ENCODE measurements around the gene PLET1.

PLET1 gene

DNA sequence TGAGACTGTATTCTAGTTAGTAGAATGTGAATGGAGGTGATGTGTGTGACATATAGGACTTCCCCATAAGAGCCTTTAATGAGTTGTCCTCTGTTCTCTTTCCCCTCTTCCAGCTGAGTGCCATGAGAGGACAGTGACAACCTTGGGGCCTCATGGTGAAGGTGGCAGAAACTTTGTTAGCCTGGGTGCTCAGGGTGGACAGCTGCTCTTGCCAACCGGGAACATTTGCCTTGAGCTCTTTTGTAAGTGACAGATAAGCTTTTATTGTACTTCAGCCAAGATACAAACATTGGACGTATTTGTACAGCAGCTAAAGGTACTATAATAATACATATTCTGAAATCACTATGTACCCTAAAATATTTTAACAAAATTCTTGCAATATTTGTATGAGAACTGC, 33.0 kb upstream of the PLET1 start:
- POLR2A ChIA-PET: no interaction called here
- H3K9me3 ChIP-seq (ENCODE audit: control insufficient read depth, insufficient read depth, low read depth, low read length): no peaks in the 10 kb centered on the region
- no peaks in the 10 kb centered on the region; the same call in 1 of the 2 replicates for H3K4me1 ChIP-seq (ENCODE audit: control insufficient read depth, insufficient read depth, low read length)
- CTCF ChIA-PET: interaction anchor here (0.7 to 1.5 kb wide), 5 partner anchors 13 to 996 kb away, joined by 3 to 4 read pairs (median 4); no protein-coding TSS in a partner anchor
- H3K27ac ChIP-seq (ENCODE audit: extremely low read depth, low read depth, low read length): no peak overlapping the region
- H3K36me3 ChIP-seq (ENCODE audit: control insufficient read depth in 2 of 2, insufficient read depth in 1 of 2, low read length in 2 of 2): no peaks in the 10 kb centered on the region
- TF ChIP-seq ZNF350 (tag by site-specific recombination; IDR thresholded peaks at IDR 0.05): no peak
- no peak for TF ChIP-seq ZFHX2 (tag by site-specific recombination; conservative IDR thresholded peaks at IDR 0.05)
- no peak for TF ChIP-seq ZNF837 (tag by site-specific recombination; IDR thresholded peaks at IDR 0.05)
- TF ChIP-seq, protein P1, sequence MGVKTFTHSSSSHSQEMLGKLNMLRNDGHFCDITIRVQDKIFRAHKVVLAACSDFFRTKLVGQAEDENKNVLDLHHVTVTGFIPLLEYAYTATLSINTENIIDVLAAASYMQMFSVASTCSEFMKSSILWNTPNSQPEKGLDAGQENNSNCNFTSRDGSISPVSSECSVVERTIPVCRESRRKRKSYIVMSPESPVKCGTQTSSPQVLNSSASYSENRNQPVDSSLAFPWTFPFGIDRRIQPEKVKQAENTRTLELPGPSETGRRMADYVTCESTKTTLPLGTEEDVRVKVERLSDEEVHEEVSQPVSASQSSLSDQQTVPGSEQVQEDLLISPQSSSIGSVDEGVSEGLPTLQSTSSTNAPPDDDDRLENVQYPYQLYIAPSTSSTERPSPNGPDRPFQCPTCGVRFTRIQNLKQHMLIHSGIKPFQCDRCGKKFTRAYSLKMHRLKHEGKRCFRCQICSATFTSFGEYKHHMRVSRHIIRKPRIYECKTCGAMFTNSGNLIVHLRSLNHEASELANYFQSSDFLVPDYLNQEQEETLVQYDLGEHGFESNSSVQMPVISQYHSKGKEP (tag by site-specific recombination; IDR thresholded peaks at IDR 0.05): no peak
- no peak for TF ChIP-seq SCRT2 (tag by site-specific recombination; IDR thresholded peaks at IDR 0.05)
- no peak overlapping the region for H3K4me3 ChIP-seq (ENCODE audit: low read depth, low read length)

- Histone ChIP-seq H3K27ac (ENCODE audit: extremely low read depth, low read depth, low read length) (no peak overlapping the region), H3K4me1 (ENCODE audit: control insufficient read depth, insufficient read depth, low read length) (no peaks in the 10 kb centered on the region; the same call in 1 of the 2 replicates), H3K4me3 (ENCODE audit: low read depth, low read length) (no peak overlapping the region), H3K9me3 (ENCODE audit: control insufficient read depth, insufficient read depth, low read depth, low read length) (no peaks in the 10 kb centered on the region), H3K36me3 (ENCODE audit: control insufficient read depth in 2 of 2, insufficient read depth in 1 of 2, low read length in 2 of 2) (no peaks in the 10 kb centered on the region)
- ChIA-PET POLR2A (no interaction called here), CTCF (interaction anchor here (0.6 to 2.3 kb wide), 4 partner anchors 130 to 997 kb away, joined by 3 to 5 read pairs (median 4); no protein-coding TSS in a partner anchor)
- TF ChIP-seq ZNF626 (tag by site-specific recombination; IDR thresholded peaks at IDR 0.05): no peak
- TF ChIP-seq, protein P2, sequence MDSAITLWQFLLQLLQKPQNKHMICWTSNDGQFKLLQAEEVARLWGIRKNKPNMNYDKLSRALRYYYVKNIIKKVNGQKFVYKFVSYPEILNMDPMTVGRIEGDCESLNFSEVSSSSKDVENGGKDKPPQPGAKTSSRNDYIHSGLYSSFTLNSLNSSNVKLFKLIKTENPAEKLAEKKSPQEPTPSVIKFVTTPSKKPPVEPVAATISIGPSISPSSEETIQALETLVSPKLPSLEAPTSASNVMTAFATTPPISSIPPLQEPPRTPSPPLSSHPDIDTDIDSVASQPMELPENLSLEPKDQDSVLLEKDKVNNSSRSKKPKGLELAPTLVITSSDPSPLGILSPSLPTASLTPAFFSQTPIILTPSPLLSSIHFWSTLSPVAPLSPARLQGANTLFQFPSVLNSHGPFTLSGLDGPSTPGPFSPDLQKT (IDR thresholded peaks at IDR 0.05; ENCODE audit: borderline replicate concordance, low read depth, low read length): no peak
- peak; percentile 75 for TF ChIP-seq ZNF843 (tag by site-specific recombination; IDR thresholded peaks at IDR 0.05)
- 0 out of 2 replicates have a peak, but pooled peaks have one; percentile 21 for TF ChIP-seq ZNF366 (tag by site-specific recombination; conservative IDR thresholded peaks at IDR 0.05)
- TF ChIP-seq ZNF10 (tag by site-specific recombination; IDR thresholded peaks at IDR 0.05): no peak
- TF ChIP-seq FEZF1 (tag by site-specific recombination; IDR thresholded peaks at IDR 0.05): peak; percentile 74
- TF ChIP-seq, protein P3, sequence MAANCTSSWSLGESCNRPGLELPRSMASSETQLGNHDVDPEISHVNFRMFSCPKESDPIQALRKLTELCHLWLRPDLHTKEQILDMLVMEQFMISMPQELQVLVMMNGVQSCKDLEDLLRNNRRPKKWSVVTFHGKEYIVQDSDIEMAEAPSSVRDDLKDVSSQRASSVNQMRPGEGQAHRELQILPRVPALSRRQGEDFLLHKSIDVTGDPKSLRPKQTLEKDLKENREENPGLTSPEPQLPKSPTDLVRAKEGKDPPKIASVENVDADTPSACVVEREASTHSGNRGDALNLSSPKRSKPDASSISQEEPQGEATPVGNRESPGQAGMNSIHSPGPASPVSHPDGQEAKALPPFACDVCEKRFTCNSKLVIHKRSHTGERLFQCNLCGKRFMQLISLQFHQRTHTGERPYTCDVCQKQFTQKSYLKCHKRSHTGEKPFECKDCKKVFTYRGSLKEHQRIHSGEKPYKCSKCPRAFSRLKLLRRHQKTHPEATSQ (tag by site-specific recombination; IDR thresholded peaks at IDR 0.05): no peak
- TF ChIP-seq ZNF404 (tag by site-specific recombination; IDR thresholded peaks at IDR 0.05): no peak
- TF ChIP-seq, protein P4, sequence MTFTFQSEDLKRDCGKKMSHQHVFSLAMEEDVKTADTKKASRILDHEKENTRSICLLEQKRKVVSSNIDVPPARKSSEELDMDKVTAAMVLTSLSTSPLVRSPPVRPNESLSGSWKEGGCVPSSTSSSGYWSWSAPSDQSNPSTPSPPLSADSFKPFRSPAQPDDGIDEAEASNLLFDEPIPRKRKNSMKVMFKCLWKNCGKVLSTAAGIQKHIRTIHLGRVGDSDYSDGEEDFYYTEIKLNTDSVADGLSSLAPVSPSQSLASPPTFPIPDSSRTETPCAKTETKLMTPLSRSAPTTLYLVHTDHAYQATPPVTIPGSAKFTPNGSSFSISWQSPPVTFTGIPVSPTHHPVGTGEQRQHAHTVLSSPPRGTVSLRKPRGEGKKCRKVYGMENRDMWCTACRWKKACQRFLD (tag by site-specific recombination; IDR thresholded peaks at IDR 0.05): no peak
- TF ChIP-seq MEIS1 (CRISPR knock-in tag; IDR thresholded peaks at IDR 0.05; ENCODE audit: borderline replicate concordance): no peak
- peak; percentile 64; the same call in 1 of the 2 replicates for TF ChIP-seq SP7 (tag by site-specific recombination; IDR thresholded peaks at IDR 0.05)
- TF ChIP-seq ZNF664 (tag by site-specific recombination; IDR thresholded peaks at IDR 0.05): 0 out of 2 replicates have a peak, but pooled peaks have one; percentile 21
- TF ChIP-seq, protein P5, sequence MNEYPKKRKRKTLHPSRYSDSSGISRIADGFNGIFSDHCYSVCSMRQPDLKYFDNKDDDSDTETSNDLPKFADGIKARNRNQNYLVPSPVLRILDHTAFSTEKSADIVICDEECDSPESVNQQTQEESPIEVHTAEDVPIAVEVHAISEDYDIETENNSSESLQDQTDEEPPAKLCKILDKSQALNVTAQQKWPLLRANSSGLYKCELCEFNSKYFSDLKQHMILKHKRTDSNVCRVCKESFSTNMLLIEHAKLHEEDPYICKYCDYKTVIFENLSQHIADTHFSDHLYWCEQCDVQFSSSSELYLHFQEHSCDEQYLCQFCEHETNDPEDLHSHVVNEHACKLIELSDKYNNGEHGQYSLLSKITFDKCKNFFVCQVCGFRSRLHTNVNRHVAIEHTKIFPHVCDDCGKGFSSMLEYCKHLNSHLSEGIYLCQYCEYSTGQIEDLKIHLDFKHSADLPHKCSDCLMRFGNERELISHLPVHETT (tag by site-specific recombination; IDR thresholded peaks at IDR 0.05): 0 out of 2 replicates have a peak, but pooled peaks have one; percentile 39
- TF ChIP-seq WT1 (tag by site-specific recombination; IDR thresholded peaks at IDR 0.05): no peak
- TF ChIP-seq, protein P6, sequence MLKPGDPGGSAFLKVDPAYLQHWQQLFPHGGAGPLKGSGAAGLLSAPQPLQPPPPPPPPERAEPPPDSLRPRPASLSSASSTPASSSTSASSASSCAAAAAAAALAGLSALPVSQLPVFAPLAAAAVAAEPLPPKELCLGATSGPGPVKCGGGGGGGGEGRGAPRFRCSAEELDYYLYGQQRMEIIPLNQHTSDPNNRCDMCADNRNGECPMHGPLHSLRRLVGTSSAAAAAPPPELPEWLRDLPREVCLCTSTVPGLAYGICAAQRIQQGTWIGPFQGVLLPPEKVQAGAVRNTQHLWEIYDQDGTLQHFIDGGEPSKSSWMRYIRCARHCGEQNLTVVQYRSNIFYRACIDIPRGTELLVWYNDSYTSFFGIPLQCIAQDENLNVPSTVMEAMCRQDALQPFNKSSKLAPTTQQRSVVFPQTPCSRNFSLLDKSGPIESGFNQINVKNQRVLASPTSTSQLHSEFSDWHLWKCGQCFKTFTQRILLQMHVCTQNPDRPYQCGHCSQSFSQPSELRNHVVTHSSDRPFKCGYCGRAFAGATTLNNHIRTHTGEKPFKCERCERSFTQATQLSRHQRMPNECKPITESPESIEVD (tag by site-specific recombination; IDR thresholded peaks at IDR 0.05): peak; percentile 54; the same call in 1 of the 2 replicates
- TF ChIP-seq ZFP37 (tag by site-specific recombination; IDR thresholded peaks at IDR 0.05): 0 out of 2 replicates have a peak, but pooled peaks have one; percentile 28
- peak; percentile 36; the same call in 1 of the 2 replicates for TF ChIP-seq ZEB2 (tag by site-specific recombination; IDR thresholded peaks at IDR 0.05)
- no peak for TF ChIP-seq MYNN (tag by site-specific recombination; IDR thresholded peaks at IDR 0.05; ENCODE audit: borderline replicate concordance)
- no peak for TF ChIP-seq ZBTB26 (tag by site-specific recombination; optimal IDR thresholded peaks at IDR 0.05)
These were observed 32.2 kb upstream of the PLET1 start for GRCh38 chr11:112292785-112293407.

Data from HEK293 (cell line).